Fibroblast of gingiva (primary cell): ENCODE measurements around the gene COPS3.

Experiments
- DNase-seq: peaks from one replicate; pipeline ENCODE4 v3.0.0-alpha.2; 2011; ENCODE audit warnings: low read depth

COPS3 gene

GRCh38 chr17:17280613-17281549 lies at the start of gene COPS3:
COPS3 (minus strand) TSS chr17:17281246; CDS start chr17:17281186, 60 bp downstream.
- DNase-seq: peak; percentile 98

DNA sequence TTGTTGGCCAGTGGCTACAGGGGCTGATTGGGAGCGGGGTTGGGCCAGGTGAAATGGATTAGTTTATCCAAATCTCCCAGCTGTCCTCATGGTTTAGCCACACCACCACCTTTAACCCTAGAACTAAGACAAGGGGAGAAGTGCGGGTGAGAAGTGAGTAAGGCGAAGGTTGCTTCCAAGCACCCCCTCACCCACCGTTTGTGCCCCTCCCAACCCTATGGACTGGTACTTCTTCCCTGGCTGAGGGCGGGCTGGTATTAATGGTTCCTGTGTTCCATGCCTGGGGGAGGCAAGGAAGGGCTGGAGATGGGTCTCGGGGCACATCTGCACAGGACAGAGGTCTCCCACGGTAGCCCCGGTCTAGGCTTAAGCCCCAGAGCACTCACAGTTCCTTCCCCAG lies 47.2 kb upstream of the COPS3 start:
- no peak for DNase-seq

DNA sequence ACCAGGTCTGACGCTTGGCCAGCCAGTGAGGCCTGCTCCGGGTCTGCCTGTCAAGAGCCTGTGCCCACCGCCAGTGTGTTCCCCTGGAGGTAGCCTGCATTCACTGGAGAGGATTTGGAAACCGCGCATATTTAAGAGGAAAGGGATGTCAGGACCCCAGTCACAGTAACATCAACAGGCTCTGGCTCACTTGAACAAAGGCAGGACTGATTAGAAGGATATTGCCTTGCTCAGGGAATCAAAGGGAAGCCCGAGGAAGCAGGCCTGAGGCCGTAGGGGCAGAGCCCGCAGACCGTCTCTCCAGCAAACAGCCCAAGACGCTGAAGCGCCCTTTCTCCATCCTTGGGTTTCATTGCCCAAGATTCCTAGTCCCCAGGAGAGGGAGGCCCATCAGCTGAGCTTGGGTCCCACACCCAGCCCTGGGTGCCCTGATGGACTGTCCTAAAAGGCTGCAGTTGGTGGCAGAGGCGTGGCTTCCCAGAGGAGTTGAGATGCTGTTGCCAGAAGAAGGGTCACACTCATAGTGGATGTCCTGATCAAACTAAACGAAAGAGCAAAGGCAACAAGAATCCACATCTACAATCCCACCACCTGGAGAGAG lies 45.3 kb upstream of the COPS3 start:
- no peak for DNase-seq

DNA sequence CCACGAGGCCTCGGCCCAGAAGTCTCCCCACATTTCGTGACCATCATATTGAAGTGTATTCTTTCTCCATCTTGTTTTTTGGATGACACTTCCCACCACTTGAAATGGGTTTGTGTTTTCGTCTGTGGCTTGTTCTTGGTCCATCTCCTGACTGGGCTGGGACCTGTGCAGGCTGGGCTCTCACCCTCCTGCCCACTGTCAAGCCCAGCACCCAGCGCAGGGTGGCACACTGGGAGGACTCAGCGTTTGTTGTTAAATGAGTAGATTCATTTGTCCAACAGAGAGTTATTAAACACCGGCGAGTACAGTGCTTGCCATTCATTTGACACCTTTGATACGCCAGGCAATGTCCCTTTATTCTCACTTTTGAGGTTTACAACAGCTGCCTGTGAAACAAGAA lies 44.8 kb upstream of the COPS3 start:
- no peak for DNase-seq

GRCh38 chr17:17325228-17325627 lies 44.2 kb upstream of the COPS3 start:
- no peak for DNase-seq

DNA sequence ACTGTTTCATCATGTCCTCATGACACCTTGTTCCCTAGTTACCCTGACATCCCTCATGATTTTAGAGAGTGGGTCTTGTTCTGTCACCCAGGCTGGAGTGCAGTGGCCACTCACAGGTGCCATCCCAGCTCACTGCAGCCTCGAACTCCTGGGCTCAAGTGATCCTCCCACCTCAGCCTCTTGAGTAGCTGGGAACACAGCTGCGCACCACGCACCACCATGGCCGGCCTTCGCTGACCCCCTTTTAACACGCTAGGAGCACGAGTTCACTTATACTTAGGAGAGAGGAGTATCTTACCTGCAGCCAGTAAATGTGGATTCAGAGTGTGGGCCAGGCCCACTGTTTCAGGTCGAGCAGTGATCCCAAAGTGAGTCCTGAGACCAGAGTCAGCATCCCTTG lies 43.6 kb upstream of the COPS3 start:
- no peak for DNase-seq

GRCh38 chr17:17322516-17323510 lies 41.8 kb upstream of the COPS3 start:
- no peak for DNase-seq

GRCh38 chr17:17321356-17322025 lies 40.4 kb upstream of the COPS3 start:
- no peak for DNase-seq

GRCh38 chr17:17320911-17321220 lies 39.8 kb upstream of the COPS3 start:
- DNase-seq: no peak

GRCh38 chr17:17320188-17320910 lies 39.3 kb upstream of the COPS3 start:
- DNase-seq: no peak

GRCh38 chr17:17315142-17315821 lies 34.2 kb upstream of the COPS3 start:
- no peak for DNase-seq

DNA sequence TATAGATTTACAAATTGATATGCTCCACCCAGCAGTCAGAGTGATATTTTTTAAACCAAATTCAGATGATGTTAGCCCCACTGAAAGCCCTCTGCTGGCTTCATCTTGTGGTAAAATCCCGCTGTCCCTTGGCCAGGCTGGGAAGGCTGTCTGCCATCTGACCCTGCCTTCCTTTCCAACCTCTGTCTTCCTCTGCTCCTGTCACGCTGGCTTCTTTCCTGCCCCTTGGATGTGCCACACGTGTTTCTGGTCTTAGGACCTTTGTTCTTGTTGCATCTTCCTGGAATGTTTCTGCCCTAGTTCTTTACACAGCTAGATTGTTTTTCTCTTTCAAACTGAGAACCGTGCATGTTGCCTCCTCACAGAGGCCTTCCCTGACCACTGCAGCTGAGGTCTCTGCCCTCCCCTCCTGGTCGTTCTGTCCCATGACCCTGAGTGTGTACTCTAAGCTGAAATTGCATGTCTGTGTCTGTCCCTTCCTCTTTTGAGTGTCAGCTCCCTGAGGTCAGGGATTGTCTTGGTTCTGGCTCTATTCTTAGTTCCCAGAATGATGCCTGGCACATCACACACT lies 33.5 kb upstream of the COPS3 start:
- DNase-seq: no peak

GRCh38 chr17:17313350-17313991 lies 32.4 kb upstream of the COPS3 start:
- no peak for DNase-seq

DNA sequence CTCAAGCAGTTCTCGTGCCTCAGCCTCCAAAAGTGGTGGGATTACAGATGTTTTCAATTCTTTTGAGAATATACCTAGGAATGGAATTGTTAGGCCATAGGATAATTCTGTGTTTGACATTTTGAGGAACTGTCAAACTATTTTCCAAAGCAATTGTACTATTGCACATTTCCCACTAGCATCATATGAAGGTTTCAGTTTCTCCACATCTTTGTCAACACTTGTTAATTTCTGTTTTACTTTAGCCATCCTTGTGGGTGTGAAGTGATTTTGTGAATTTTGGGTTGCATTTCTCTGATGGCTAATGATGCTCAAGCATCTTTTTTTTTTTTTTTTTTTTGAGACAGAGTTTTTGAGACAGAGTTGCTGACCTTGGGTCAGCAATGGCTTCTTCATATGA lies 28.3 kb upstream of the COPS3 start:
- DNase-seq: no peak

GRCh38 chr17:17305281-17305801 lies 24.3 kb upstream of the COPS3 start:
- no peak for DNase-seq

DNA sequence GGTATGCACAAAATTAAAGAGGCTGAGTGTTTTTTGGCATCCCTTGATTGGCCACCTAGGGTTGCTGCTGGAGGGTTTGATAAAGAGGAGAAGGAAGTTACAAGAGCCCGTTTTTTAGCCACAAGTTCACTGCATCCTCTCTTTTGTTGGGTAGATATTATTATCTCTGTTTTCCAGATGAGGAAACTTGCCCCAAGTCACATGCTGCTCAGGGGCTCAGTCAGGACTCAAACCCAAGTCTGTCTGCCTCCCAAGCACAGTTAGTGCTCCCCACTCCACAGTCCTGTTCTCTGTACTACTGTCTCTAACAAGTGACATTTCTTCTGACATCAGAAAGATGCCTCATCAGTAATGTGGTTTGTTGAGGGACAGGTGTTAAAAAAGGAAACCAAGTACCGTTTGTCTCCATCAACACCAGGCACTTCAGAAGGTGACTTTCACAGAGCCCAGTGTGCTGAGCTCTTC lies 23.5 kb upstream of the COPS3 start:
- no peak for DNase-seq

- DNase-seq: no peak
These were observed 22.9 kb upstream of the COPS3 start for GRCh38 chr17:17303847-17304490.

DNA sequence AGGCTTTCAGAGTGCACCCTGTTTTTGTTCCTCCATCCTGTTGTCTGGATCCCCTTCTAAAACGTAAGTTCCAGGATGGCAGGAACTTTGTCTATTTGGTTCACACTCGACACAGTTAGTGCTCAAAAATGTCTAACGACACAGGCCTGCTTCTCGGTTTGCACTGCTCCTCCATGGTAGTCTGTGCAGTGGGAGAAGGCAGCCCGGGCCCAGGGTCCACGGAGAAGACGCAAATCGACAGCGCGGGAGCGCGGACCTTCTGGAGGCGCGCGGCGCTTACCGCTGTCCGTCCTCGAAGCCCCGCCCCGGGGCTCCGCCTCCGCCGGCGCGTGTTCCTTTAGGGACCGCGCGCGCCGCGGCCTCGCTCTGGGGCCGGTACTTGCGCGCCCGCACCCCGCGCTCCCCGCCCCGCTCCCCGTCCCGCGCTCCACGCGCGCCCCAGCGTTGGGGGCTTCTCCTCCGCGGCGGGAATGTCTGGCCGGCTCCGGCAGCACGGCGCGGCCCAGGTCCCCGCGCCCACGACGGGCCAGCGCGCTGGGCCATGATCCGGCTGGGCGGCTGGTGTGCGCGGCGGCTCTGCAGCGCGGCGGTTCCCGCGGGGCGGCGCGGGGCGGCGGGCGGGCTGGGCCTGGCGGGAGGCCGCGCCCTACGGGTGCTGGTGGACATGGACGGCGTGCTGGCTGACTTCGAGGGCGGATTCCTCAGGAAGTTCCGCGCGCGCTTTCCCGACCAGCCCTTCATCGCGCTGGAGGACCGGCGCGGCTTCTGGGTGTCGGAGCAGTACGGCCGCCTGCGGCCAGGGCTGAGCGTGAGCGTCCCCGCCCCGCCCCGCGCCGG lies 22.2 kb upstream of the COPS3 start, which contains the start of gene NT5M:
Gene NT5M (plus strand): TSS at position 364 of the 837 bp plus-strand sequence. CDS start 178 bp downstream, at position 542.
- DNase-seq: peak; percentile 62
